ENCODE measurements around the gene SVOPL. TPM values are rescaled to one million over a fixed set of nuclear protein-coding genes. Genes with fewer than 3 reads are reported as not detected.

Gene SVOPL
- total RNA-seq, 1 donor from 2014 or later, result 0.09 TPM

GRCh38 chr7:138713191-138713590 lies 12.0 kb upstream of the SVOPL start:
- no peaks in the 10 kb centered on the region for H3K79me2 ChIP-seq (ENCODE audit: low read depth)
- Mint-ChIP-seq H3K36me3 (no peaks in the 10 kb centered on the region), H3K4me1 (peaks cover 2% of the 10 kb centered on the region), H3K4me3 (no peak overlapping the region), H3K9me3 (no peaks in the 10 kb centered on the region), H3K27ac (no peak overlapping the region), H3K27me3 (ENCODE audit: insufficient read depth, low read depth) (peaks cover 9% of the 10 kb centered on the region)
- H2AFZ ChIP-seq (replicated peaks), result no peak overlapping the region
- H3K27ac ChIP-seq, result no peak overlapping the region
- H4K20me1 ChIP-seq (ENCODE audit: low read depth), result no peaks in the 10 kb centered on the region
- no peak overlapping the region for H3K4me3 ChIP-seq
- no peak overlapping the region for H3K9ac ChIP-seq
- H3F3A ChIP-seq (ENCODE audit: low read depth), result no peaks in the 10 kb centered on the region
- no peaks in the 10 kb centered on the region for H3K9me3 ChIP-seq (ENCODE audit: low read depth)
- no peaks in the 10 kb centered on the region for H3K36me3 ChIP-seq
- H3K27me3 ChIP-seq, result no peaks in the 10 kb centered on the region
- H3K4me1 ChIP-seq, result no peaks in the 10 kb centered on the region
- TF ChIP-seq EZH2phosphoT487 (IDR thresholded peaks at IDR 0.05), result no peak
- TF ChIP-seq CTCF (IDR thresholded peaks at IDR 0.05), result no peak
- no peak for TF ChIP-seq EZH2 (IDR thresholded peaks at IDR 0.05)
- H3K4me2 ChIP-seq, result no peak overlapping the region
- no peak for DNase-seq (ENCODE audit: low spot score)

- no peak for DNase-seq (ENCODE audit: low spot score)
- Histone ChIP-seq H3K4me3 (no peak overlapping the region), H2AFZ (replicated peaks) (no peak overlapping the region), H3K9me3 (ENCODE audit: low read depth) (no peaks in the 10 kb centered on the region), H3K79me2 (ENCODE audit: low read depth) (no peaks in the 10 kb centered on the region), H4K20me1 (ENCODE audit: low read depth) (no peaks in the 10 kb centered on the region), H3F3A (ENCODE audit: low read depth) (no peaks in the 10 kb centered on the region), H3K4me1 (no peaks in the 10 kb centered on the region), H3K27ac (no peak overlapping the region), H3K4me2 (no peak overlapping the region), H3K36me3 (no peaks in the 10 kb centered on the region), H3K9ac (no peak overlapping the region), H3K27me3 (no peaks in the 10 kb centered on the region)
- Mint-ChIP-seq H3K27ac (no peak overlapping the region), H3K4me1 (peaks cover 2% of the 10 kb centered on the region), H3K36me3 (no peaks in the 10 kb centered on the region), H3K27me3 (ENCODE audit: insufficient read depth, low read depth) (peaks cover 9% of the 10 kb centered on the region), H3K4me3 (no peak overlapping the region), H3K9me3 (no peaks in the 10 kb centered on the region)
- TF ChIP-seq EZH2phosphoT487 (IDR thresholded peaks at IDR 0.05) (no peak), CTCF (IDR thresholded peaks at IDR 0.05) (no peak), EZH2 (IDR thresholded peaks at IDR 0.05) (no peak)
Measured at GRCh38 chr7:138712652-138713051, 11.5 kb upstream of the SVOPL start.

DNA sequence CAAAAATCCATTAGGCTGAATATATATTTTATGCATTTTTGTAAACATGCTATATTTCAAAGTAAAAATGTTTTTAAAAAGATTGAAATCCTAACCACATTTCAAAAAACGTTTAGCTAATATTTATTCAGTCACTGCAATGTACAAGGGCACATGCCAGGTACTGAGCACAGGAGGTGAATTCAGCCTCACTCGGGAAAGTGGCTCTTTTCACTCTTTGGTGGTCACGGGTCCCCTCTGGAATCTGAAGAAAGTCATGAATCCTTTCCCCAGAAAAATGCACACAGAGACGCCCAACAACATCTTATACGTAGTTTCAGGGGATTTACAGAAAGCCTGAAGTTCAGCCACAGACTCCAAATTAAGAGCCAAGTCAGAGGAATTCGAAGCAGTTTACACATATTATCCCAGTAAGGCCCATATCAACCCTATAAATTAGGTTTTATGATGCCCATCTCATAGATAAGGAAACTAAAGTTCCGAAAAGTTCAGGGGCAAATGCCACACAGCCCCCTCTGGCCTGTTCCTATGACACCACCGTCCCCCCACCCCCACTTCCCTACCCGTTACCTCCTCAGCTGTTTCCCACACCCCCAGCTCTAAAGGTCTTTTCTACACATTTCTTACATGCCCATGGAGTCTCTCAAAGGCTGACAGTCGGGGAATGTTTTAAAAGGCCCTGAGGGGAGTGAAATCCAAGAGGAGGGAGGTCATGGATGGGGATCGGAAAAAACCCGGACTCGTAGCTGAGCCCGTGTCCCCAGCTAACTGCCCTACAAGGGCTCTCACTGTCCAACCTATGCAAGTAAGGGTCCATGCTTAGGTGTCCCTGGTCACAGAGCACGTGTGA lies 9.6 kb upstream of the SVOPL start:
- no peak overlapping the region for H2AFZ ChIP-seq (replicated peaks)
- Mint-ChIP-seq H3K4me1 (peaks cover 2% of the 10 kb centered on the region), H3K4me3 (no peak overlapping the region), H3K36me3 (no peaks in the 10 kb centered on the region), H3K9me3 (no peaks in the 10 kb centered on the region), H3K27me3 (ENCODE audit: insufficient read depth, low read depth) (peaks cover 3% of the 10 kb centered on the region), H3K27ac (no peak overlapping the region)
- no peaks in the 10 kb centered on the region for H3K36me3 ChIP-seq
- no peaks in the 10 kb centered on the region for H3F3A ChIP-seq (ENCODE audit: low read depth)
- no peak overlapping the region for H3K27ac ChIP-seq
- H4K20me1 ChIP-seq (ENCODE audit: low read depth), result no peaks in the 10 kb centered on the region
- no peaks in the 10 kb centered on the region for H3K79me2 ChIP-seq (ENCODE audit: low read depth)
- H3K27me3 ChIP-seq, result no peaks in the 10 kb centered on the region
- H3K9ac ChIP-seq, result no peak overlapping the region
- H3K4me2 ChIP-seq, result no peak overlapping the region
- H3K4me1 ChIP-seq, result no peaks in the 10 kb centered on the region
- H3K4me3 ChIP-seq, result no peak overlapping the region
- no peak for DNase-seq (ENCODE audit: low spot score)
- H3K9me3 ChIP-seq (ENCODE audit: low read depth), result no peaks in the 10 kb centered on the region
- TF ChIP-seq EZH2 (IDR thresholded peaks at IDR 0.05) (no peak), EZH2phosphoT487 (IDR thresholded peaks at IDR 0.05) (no peak), CTCF (IDR thresholded peaks at IDR 0.05) (no peak)

Measured in neural progenitor cell (in vitro differentiated cells).